GM23338 (cell line): Measurements from ENCODE around the gene ASB11. TPM values are rescaled to one million over a fixed set of nuclear protein-coding genes. Genes with fewer than 3 reads are reported as not detected.

ENCODE experiments used
- ATAC-seq: fragments of 200-7000 bp; cut with Tn5 transposase; 3 replicates; pipeline ENCODE4 v1.9.1; 2020
- DNase-seq: peaks from one replicate; pipeline ENCODE4 v3.0.0-alpha.2; 2015; ENCODE audit warnings: low spot score
- H2AFZ ChIP-seq: fragments of 200-600 bp; sonication (generic); 2 replicates; pipeline ENCODE4 v1.8.0; 2016; ENCODE audit warnings: antibody characterized with exemption, mild to moderate bottlenecking, moderate library complexity
- H3F3A ChIP-seq: fragments of 200-600 bp; sonication (generic); replicated peaks from 2 replicates; pipeline ENCODE4 v1.8.0; 2017; ENCODE audit warnings: antibody characterized with exemption, mixed run types, low read depth
- H3K27ac ChIP-seq: fragments of 200-600 bp; sonication (generic); 2 replicates; pipeline ENCODE4 v1.6.1; 2016; ENCODE audit warnings: low read depth
- H3K27me3 ChIP-seq: fragments of 200-600 bp; sonication (generic); 2 replicates; pipeline ENCODE4 v1.8.0; 2016; ENCODE audit warnings: mild to moderate bottlenecking, mixed run types, moderate library complexity; ENCODE audit not compliant: insufficient read depth
- H3K36me3 ChIP-seq: fragments of 200-600 bp; sonication (generic); 2 replicates; pipeline ENCODE4 v1.8.0; 2016; ENCODE audit warnings: mild to moderate bottlenecking; ENCODE audit not compliant: insufficient read depth
- H3K4me1 ChIP-seq: fragments of 200-600 bp; sonication (generic); 2 replicates; pipeline ENCODE4 v1.8.0; 2016; ENCODE audit warnings: mild to moderate bottlenecking, moderate library complexity; ENCODE audit not compliant: insufficient read depth
- H3K4me2 ChIP-seq: fragments of 200-600 bp; sonication (generic); 2 replicates; pipeline ENCODE4 v1.7.1; 2017; ENCODE audit warnings: mixed run types
- H3K4me3 ChIP-seq: fragments of 200-600 bp; sonication (generic); 2 replicates; pipeline ENCODE4 v1.6.1; 2016; ENCODE audit warnings: mixed run types
- H3K79me2 ChIP-seq: fragments of 200-600 bp; sonication (generic); replicated peaks from 2 replicates; pipeline ENCODE4 v1.8.0; 2017; ENCODE audit warnings: mild to moderate bottlenecking; ENCODE audit not compliant: insufficient read depth
- H3K9me2 ChIP-seq: fragments of 200-600 bp; sonication (generic); 2 replicates; pipeline ENCODE4 v1.8.0; 2017; ENCODE audit not compliant: insufficient read depth
- H4K20me1 ChIP-seq: fragments of 200-600 bp; sonication (generic); replicated peaks from 2 replicates; pipeline ENCODE4 v1.8.0; 2017; ENCODE audit warnings: mild to moderate bottlenecking; ENCODE audit not compliant: insufficient read depth
- H3K27ac Mint-ChIP-seq: 2 replicates; pipeline ENCODE4 v1.8.0; 2020; ENCODE audit warnings: inconsistent platforms, mild to moderate bottlenecking, moderate library complexity, mixed read lengths
- H3K27me3 Mint-ChIP-seq: 3 replicates; pipeline ENCODE4 v1.8.0; 2022; ENCODE audit warnings: low read depth, mild to moderate bottlenecking, moderate library complexity, mixed read lengths, inconsistent platforms; ENCODE audit not compliant: insufficient read depth, poor library complexity
- H3K36me3 Mint-ChIP-seq: 3 replicates; pipeline ENCODE4 v1.8.0; 2021; ENCODE audit warnings: low read depth, mild to moderate bottlenecking, inconsistent platforms, moderate library complexity, mixed read lengths
- H3K4me1 Mint-ChIP-seq: 3 replicates; pipeline ENCODE4 v1.8.0; 2020; ENCODE audit warnings: mild to moderate bottlenecking, inconsistent platforms, mixed read lengths
- H3K4me3 Mint-ChIP-seq: 3 replicates; pipeline ENCODE4 v1.8.0; 2021; ENCODE audit warnings: moderate library complexity, mild to moderate bottlenecking, inconsistent platforms, mixed read lengths
- H3K9me3 Mint-ChIP-seq: 3 replicates; pipeline ENCODE4 v1.8.0; 2020; ENCODE audit warnings: moderate library complexity, mild to moderate bottlenecking, inconsistent platforms, mixed read lengths
- CREB1 ChIP-seq: fragments of 250-450 bp; sonication (Bioruptor Pico); IDR thresholded peaks from 2 replicates; pipeline ENCODE4 v1.5.0; 2020; ENCODE audit warnings: low read depth, mild to moderate bottlenecking, moderate library complexity
- CTCF ChIP-seq, 2 experiments: fragments of 200-600 bp in 1 of 2; sonication (generic) in 1 of 2; conservative IDR thresholded peaks; 2 replicates each; pipeline versions ENCODE4 v1.5.1 to v1.6.1; 2016 to 2017; ENCODE audit warnings: antibody characterized with exemption in 2 of 2, low read depth in 2 of 2, mild to moderate bottlenecking in 2 of 2, moderate library complexity in 1 of 2
- ETS1 ChIP-seq: IDR thresholded peaks from 2 replicates; pipeline ENCODE4 v1.6.1; 2016; ENCODE audit warnings: antibody characterized with exemption
- EZH2 ChIP-seq: fragments of 200-600 bp; sonication (generic); IDR thresholded peaks from one replicate; pipeline ENCODE4 v1.8.0; 2017; ENCODE audit warnings: antibody characterized with exemption, mild to moderate bottlenecking, low read depth; ENCODE audit not compliant: unreplicated experiment
- EZH2phosphoT487 ChIP-seq: fragments of 200-600 bp; sonication (generic); IDR thresholded peaks from one replicate; pipeline ENCODE4 v1.8.1; 2018; ENCODE audit warnings: antibody characterized with exemption; ENCODE audit not compliant: unreplicated experiment
- JUNB ChIP-seq: IDR thresholded peaks from one replicate; pipeline ENCODE4 v1.6.1; 2016; ENCODE audit warnings: antibody characterized with exemption; ENCODE audit not compliant: unreplicated experiment
- NANOG ChIP-seq: IDR thresholded peaks from 2 replicates; pipeline ENCODE4 v1.6.1; 2016; ENCODE audit warnings: antibody characterized with exemption, borderline replicate concordance
- POLR2AphosphoS5 ChIP-seq: IDR thresholded peaks from 2 replicates; pipeline ENCODE4 v1.6.1; 2016; ENCODE audit warnings: antibody characterized with exemption, low read depth
- REST ChIP-seq: IDR thresholded peaks from one replicate; pipeline ENCODE4 v1.6.1; 2018; ENCODE audit warnings: antibody characterized with exemption; ENCODE audit not compliant: unreplicated experiment
- STAT1 ChIP-seq: IDR thresholded peaks from one replicate; pipeline ENCODE4 v1.6.1; 2016; ENCODE audit warnings: antibody characterized with exemption; ENCODE audit not compliant: unreplicated experiment
- ZNF114 ChIP-seq: fragments of 250-450 bp; sonication (Bioruptor Pico); IDR thresholded peaks from 2 replicates; pipeline ENCODE4 v1.5.0; 2020; ENCODE audit warnings: mild to moderate bottlenecking, moderate library complexity
- ZNF331 ChIP-seq: fragments of 250-450 bp; sonication (Bioruptor Pico); IDR thresholded peaks from 2 replicates; pipeline ENCODE4 v1.5.0; 2020; ENCODE audit warnings: low read depth, mild to moderate bottlenecking, moderate library complexity
- ZNF462 ChIP-seq: fragments of 250-450 bp; sonication (Bioruptor Pico); IDR thresholded peaks from 2 replicates; pipeline ENCODE4 v1.5.0; 2020; ENCODE audit warnings: mild to moderate bottlenecking, moderate library complexity
- polyA plus RNA-seq: library from polyadenylated mRNA; unstranded; fragments of >200 nt; fragmentation: Nextera tagmentation; extraction: Ambion mirVana; gene quantifications from 2 replicates; pipeline ENCODE4 v1.2.1, GENCODE V29; 2016
- total RNA-seq: library from RNA; depleted of rRNA; stranded (reverse); fragments of >200 nt; shearing (Covaris generic); gene quantifications from 2 replicates; pipeline ENCODE4 v1.2.3, GENCODE V29; 2014

Gene ASB11
- total and polyA plus RNA-seq, 2 experiments from 2014 or later = not detected

GRCh38 chrX:15277604-15278003 lies 37.8 kb downstream of the ASB11 start:
- H3K4me2 ChIP-seq = no peak overlapping the region
- no peak for ATAC-seq
- H3K79me2 ChIP-seq = no peaks in the 10 kb centered on the region
- Mint-ChIP-seq H3K27ac (no peak overlapping the region), H3K4me3 (no peak overlapping the region), H3K36me3 (no peaks in the 10 kb centered on the region), H3K27me3 (no peaks in the 10 kb centered on the region), H3K9me3 (no peaks in the 10 kb centered on the region), H3K4me1 (no peaks in the 10 kb centered on the region)
- TF ChIP-seq EZH2phosphoT487 (no peak), STAT1 (no peak), ETS1 (no peak), CTCF (conservative IDR thresholded peaks at IDR 0.05; ENCODE audit: low read depth in 2 of 2) (no peak), POLR2AphosphoS5 (no peak), ZNF114 (no peak), NANOG (no peak), CREB1 (CRISPR knock-in tag) (no peak), EZH2 (no peak), ZNF462 (CRISPR knock-in tag) (no peak), REST (no peak), JUNB (no peak), ZNF331 (CRISPR knock-in tag) (no peak)
- H2AFZ ChIP-seq = no peak overlapping the region
- H3K4me3 ChIP-seq = no peak overlapping the region
- no peaks in the 10 kb centered on the region for H4K20me1 ChIP-seq
- no peaks in the 10 kb centered on the region for H3K9me2 ChIP-seq
- H3K27ac ChIP-seq = no peak overlapping the region
- DNase-seq = no peak
- H3K4me1 ChIP-seq = no peaks in the 10 kb centered on the region
- H3F3A ChIP-seq = no peaks in the 10 kb centered on the region
- H3K27me3 ChIP-seq = no peaks in the 10 kb centered on the region
- no peaks in the 10 kb centered on the region for H3K36me3 ChIP-seq
